ENCODE results near the gene UGT1A3. TPM values are rescaled to one million over a fixed set of nuclear protein-coding genes. Genes with fewer than 3 reads are reported as not detected.

Gene UGT1A3
- total RNA-seq, 1 donor from 2014 or later, result not detected

DNA sequence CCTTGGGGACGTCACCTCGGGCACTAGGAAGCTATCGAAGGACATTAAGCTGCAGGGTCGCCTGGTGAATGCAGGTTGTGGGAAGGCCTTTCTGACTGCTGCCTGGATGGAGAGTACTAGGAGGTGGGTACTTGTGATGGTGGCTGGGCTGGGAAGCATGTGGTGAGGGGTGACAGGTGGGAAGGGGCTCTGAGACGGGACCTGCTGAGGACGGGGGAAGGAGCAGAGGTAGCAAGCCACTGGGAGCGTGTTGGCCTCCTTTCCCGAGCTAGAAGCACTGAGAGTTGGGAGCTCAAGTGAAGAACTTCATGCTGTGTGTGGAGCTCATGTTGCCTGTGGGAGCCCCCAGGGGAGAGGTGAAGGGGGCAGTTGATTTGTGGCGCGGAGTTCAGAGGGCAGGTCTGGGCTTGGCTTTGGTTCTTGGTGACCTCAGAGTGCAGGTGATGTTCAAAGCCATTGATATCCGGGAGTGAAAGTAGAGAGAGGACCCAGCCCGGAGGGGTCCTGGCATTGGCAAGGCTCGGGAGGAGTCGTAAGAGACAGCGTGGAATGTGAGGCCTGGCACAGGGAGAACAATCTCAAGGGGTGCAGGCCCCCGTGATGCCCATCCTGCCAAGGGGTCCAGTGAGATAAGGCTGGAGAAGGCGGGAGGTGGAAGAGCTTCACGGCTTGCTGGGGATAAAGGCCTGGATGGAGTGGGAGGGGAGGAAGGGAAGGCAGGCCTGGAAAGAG lies 62.5 kb downstream of the UGT1A3 start:
- H3K36me3 Mint-ChIP-seq (ENCODE audit: low read depth, unreplicated experiment), result peaks cover 17% of the 10 kb centered on the region
- TF ChIP-seq, protein P1, sequence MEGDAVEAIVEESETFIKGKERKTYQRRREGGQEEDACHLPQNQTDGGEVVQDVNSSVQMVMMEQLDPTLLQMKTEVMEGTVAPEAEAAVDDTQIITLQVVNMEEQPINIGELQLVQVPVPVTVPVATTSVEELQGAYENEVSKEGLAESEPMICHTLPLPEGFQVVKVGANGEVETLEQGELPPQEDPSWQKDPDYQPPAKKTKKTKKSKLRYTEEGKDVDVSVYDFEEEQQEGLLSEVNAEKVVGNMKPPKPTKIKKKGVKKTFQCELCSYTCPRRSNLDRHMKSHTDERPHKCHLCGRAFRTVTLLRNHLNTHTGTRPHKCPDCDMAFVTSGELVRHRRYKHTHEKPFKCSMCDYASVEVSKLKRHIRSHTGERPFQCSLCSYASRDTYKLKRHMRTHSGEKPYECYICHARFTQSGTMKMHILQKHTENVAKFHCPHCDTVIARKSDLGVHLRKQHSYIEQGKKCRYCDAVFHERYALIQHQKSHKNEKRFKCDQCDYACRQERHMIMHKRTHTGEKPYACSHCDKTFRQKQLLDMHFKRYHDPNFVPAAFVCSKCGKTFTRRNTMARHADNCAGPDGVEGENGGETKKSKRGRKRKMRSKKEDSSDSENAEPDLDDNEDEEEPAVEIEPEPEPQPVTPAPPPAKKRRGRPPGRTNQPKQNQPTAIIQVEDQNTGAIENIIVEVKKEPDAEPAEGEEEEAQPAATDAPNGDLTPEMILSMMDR (IDR thresholded peaks at IDR 0.05; ENCODE audit: unreplicated experiment), result no peak
- DNase-seq (ENCODE audit: low spot score), result no peak
- no peaks in the 10 kb centered on the region for H3K9me3 Mint-ChIP-seq (ENCODE audit: unreplicated experiment)
- no peaks in the 10 kb centered on the region for H3K4me1 Mint-ChIP-seq (ENCODE audit: unreplicated experiment)
- H3K27me3 Mint-ChIP-seq (ENCODE audit: unreplicated experiment), result peaks cover 12% of the 10 kb centered on the region
- H3K4me3 Mint-ChIP-seq (ENCODE audit: unreplicated experiment), result no peak overlapping the region
- no peak overlapping the region for H3K27ac Mint-ChIP-seq (ENCODE audit: unreplicated experiment)

DNA sequence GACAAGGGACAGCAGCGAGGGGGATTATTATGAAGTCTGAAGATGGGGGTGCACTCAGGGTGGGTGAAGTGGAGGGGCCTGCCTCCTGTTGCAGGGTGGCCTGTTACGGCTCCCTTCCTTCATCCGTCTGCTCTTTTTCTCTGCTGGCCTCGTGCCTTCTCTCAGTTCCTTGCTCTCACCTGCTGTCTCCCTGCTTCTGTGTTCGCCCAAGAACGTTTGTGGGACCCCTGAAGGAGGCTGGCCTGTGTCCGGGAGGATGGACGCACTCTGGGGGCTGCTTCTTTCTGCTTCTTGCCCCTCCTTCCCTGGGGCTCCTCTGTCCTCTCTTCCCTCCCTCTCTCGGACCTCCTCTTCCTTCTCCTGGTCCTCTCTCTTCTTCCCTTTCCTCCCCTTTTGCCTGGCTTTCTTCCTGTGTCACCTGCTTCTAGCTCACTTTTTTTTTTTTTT lies 63.1 kb downstream of the UGT1A3 start:
- TF ChIP-seq, protein P1 (IDR thresholded peaks at IDR 0.05; ENCODE audit: unreplicated experiment), result no peak
- Mint-ChIP-seq H3K4me1 (ENCODE audit: unreplicated experiment) (no peaks in the 10 kb centered on the region), H3K9me3 (ENCODE audit: unreplicated experiment) (no peaks in the 10 kb centered on the region), H3K27me3 (ENCODE audit: unreplicated experiment) (peaks cover 12% of the 10 kb centered on the region), H3K27ac (ENCODE audit: unreplicated experiment) (no peak overlapping the region), H3K36me3 (ENCODE audit: low read depth, unreplicated experiment) (peaks cover 17% of the 10 kb centered on the region), H3K4me3 (ENCODE audit: unreplicated experiment) (no peak overlapping the region)
- DNase-seq (ENCODE audit: low spot score), result no peak

DNA sequence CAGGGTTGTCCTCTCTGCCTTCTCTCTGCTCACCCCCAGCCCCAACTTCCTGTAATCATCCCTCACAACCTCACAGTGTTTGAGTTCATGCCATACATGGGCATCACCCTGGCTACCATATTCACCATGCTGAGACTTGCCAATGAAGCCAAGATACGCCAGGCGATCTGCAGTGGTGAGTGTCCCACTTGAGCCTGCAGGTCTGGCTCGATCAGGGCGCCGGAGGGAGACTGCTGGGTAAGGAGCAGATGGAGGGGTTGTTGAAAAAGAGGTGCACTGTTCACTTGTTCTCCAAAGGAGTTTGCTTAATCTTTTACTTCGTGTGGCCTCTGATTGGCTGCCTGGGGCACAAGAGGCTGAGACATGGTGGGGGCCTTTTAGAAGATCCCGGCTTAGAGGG lies 63.9 kb downstream of the UGT1A3 start:
- DNase-seq (ENCODE audit: low spot score), result no peak
- TF ChIP-seq, protein P1 (IDR thresholded peaks at IDR 0.05; ENCODE audit: unreplicated experiment), result no peak
- Mint-ChIP-seq H3K27me3 (ENCODE audit: unreplicated experiment) (peaks cover 12% of the 10 kb centered on the region), H3K27ac (ENCODE audit: unreplicated experiment) (no peak overlapping the region), H3K36me3 (ENCODE audit: low read depth, unreplicated experiment) (peaks cover 17% of the 10 kb centered on the region), H3K4me3 (ENCODE audit: unreplicated experiment) (no peak overlapping the region), H3K4me1 (ENCODE audit: unreplicated experiment) (no peaks in the 10 kb centered on the region), H3K9me3 (ENCODE audit: unreplicated experiment) (no peaks in the 10 kb centered on the region)

DNA sequence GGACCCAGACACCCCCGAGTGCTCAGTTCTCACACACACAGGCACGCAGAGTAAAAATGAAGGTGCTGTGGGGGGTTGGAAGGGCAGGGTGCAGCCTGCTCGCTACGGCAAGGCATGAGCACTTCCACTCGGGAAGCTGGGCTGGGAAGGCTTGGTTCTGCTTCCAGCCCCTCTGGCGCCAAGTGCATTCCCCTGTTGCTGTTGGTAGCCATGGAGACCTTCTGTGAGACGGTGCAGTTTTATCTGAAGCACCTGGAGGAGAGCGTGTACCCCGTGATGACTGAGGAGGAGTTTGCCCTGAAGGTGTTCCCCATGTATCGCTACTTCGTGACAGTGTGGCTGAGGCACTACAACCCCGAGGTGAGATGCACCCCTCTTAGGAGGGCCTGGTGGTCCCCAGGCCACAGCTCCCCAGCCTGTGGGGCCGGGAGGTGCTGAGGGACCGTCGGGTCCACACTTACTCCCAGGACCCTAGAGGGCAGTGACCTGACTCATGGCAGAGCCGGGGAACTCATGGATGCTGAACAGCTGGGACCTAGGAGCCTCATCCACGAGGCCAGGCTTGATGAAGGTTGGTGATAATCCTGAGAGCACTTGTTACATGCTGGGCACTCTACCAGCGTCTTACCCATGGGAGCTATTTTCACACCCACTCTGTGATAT lies 64.8 kb downstream of the UGT1A3 start:
- no peak for DNase-seq (ENCODE audit: low spot score)
- Mint-ChIP-seq H3K27ac (ENCODE audit: unreplicated experiment) (no peak overlapping the region), H3K4me3 (ENCODE audit: unreplicated experiment) (no peak overlapping the region)

More for the DNA sequence above, 64.8 kb downstream of the UGT1A3 start:
- Mint-ChIP-seq H3K4me1 (ENCODE audit: unreplicated experiment) (no peaks in the 10 kb centered on the region), H3K9me3 (ENCODE audit: unreplicated experiment) (no peaks in the 10 kb centered on the region), H3K36me3 (ENCODE audit: low read depth, unreplicated experiment) (peaks cover 17% of the 10 kb centered on the region), H3K27me3 (ENCODE audit: unreplicated experiment) (peaks cover 12% of the 10 kb centered on the region)
- TF ChIP-seq, protein P1 (IDR thresholded peaks at IDR 0.05; ENCODE audit: unreplicated experiment), result no peak

All from endothelial cell (in vitro differentiated cells).